HepG2 (cell line): Measurements from ENCODE around the gene REEP2. TPM values are rescaled to one million over a fixed set of nuclear protein-coding genes. Genes with fewer than 3 reads are reported as not detected.
A peak's percentile ranks its signal among the peaks of the same experiment; 100 is the strongest.

Source experiments
- CEBPG ChIP-seq: IDR thresholded peaks from 2 replicates; pipeline ENCODE4 v1.6.1; 2016
- ESRRA ChIP-seq: sonication (generic); formaldehyde crosslinking; IDR thresholded peaks from 2 replicates; pipeline ENCODE4 v1.5.1; 2020; ENCODE audit warnings: mild to moderate bottlenecking, low read depth, missing genetic modification reagents
- HNF4A ChIP-seq: sonication (generic); formaldehyde crosslinking; IDR thresholded peaks from 2 replicates; pipeline ENCODE4 v1.4.0; 2020; ENCODE audit warnings: missing genetic modification reagents
- IKZF4 ChIP-seq: sonication (generic); formaldehyde crosslinking; IDR thresholded peaks from 2 replicates; pipeline ENCODE4 v1.5.1; 2020; ENCODE audit warnings: borderline replicate concordance, mild to moderate bottlenecking, low read depth, missing genetic modification reagents; ENCODE audit errors: not compliant biosample characterization
- KDM6A ChIP-seq: IDR thresholded peaks from 2 replicates; pipeline ENCODE4 v1.6.1; 2016; ENCODE audit warnings: low read depth
- RBM22 ChIP-seq: fragments of 200-400 bp; formaldehyde crosslinking; optimal IDR thresholded peaks from 2 replicates; pipeline ENCODE3; 2017; ENCODE audit warnings: mild to moderate bottlenecking, low read length, moderate library complexity
- SRSF1 ChIP-seq: fragments of 200-400 bp; formaldehyde crosslinking; optimal IDR thresholded peaks from 2 replicates; pipeline ENCODE3; 2017; ENCODE audit warnings: mild to moderate bottlenecking, low read depth, low read length, moderate library complexity
- THYN1 ChIP-seq: sonication (generic); formaldehyde crosslinking; IDR thresholded peaks from 2 replicates; pipeline ENCODE4 v1.8.1; 2023; ENCODE audit warnings: low read depth, mild to moderate bottlenecking, moderate library complexity, missing genetic modification reagents, borderline replicate concordance
- YEATS4 ChIP-seq: sonication (generic); formaldehyde crosslinking; IDR thresholded peaks from 2 replicates; pipeline ENCODE4 v1.4.0; 2020; ENCODE audit warnings: missing genetic modification reagents, borderline replicate concordance
- ZFP36L1 ChIP-seq: sonication (generic); formaldehyde crosslinking; IDR thresholded peaks from 2 replicates; pipeline ENCODE4 v1.8.0; 2022; ENCODE audit warnings: mild to moderate bottlenecking, missing genetic modification reagents, moderate library complexity
- ZNF136 ChIP-seq: sonication (generic); formaldehyde crosslinking; IDR thresholded peaks from 2 replicates; pipeline ENCODE4 v1.8.1; 2022; ENCODE audit warnings: low read depth, mild to moderate bottlenecking, moderate library complexity, missing genetic modification reagents
- ZNF333 ChIP-seq: sonication (generic); formaldehyde crosslinking; IDR thresholded peaks from 2 replicates; pipeline ENCODE4 v1.4.0; 2020; ENCODE audit warnings: mild to moderate bottlenecking, missing genetic modification reagents, borderline replicate concordance
- ZNF563 ChIP-seq: sonication (generic); formaldehyde crosslinking; IDR thresholded peaks from 2 replicates; pipeline ENCODE4 v1.8.0; 2022; ENCODE audit warnings: mild to moderate bottlenecking, moderate library complexity, missing genetic modification reagents
- ZNF598 ChIP-seq: sonication (generic); formaldehyde crosslinking; IDR thresholded peaks from 2 replicates; pipeline ENCODE4 v1.5.1; 2020; ENCODE audit warnings: mild to moderate bottlenecking, missing genetic modification reagents, borderline replicate concordance
- polyA plus RNA-seq, 8 experiments: library from polyadenylated mRNA; depleted of rRNA in 3 of 8; stranded (reverse) in 7 of 8; unstranded in 1 of 8; fragments of >200 nt; fragmentation: Illumina TruSeq in 4 of 8; extraction: Trizol in 4 of 8; gene quantifications; 2 replicates each; pipeline versions ENCODE4 v1.2.1 to v1.2.3, GENCODE V29; 2011 to 2016; ENCODE audit warnings: low read depth in 4 of 8, missing spikeins in 1 of 8, mixed read lengths in 1 of 8; ENCODE audit not compliant: insufficient read depth in 1 of 8
- total RNA-seq, 5 experiments: library from RNA; depleted of rRNA; stranded (reverse); fragments of >200 nt; fragmentation: Illumina TruSeq; extraction: Trizol; gene quantifications; 2 replicates each; pipeline ENCODE4 v1.2.3, GENCODE V29; 2016; ENCODE audit warnings: low read depth in 1 of 5
- TF ChIP-seq, protein P1 (sequence below): sonication (generic); formaldehyde crosslinking; IDR thresholded peaks from 2 replicates; pipeline ENCODE4 v1.9.0; 2021; ENCODE audit warnings: missing genetic modification reagents, mild to moderate bottlenecking, borderline replicate concordance
- TF ChIP-seq, protein P2 (sequence below): sonication (generic); formaldehyde crosslinking; IDR thresholded peaks from 2 replicates; pipeline ENCODE4 v1.8.1; 2022; ENCODE audit warnings: mild to moderate bottlenecking, missing genetic modification reagents
- TF ChIP-seq, protein P3 (sequence below): IDR thresholded peaks from 2 replicates; pipeline ENCODE4 v1.6.1; 2016; ENCODE audit warnings: missing compliant biosample characterization, missing genetic modification reagents, borderline replicate concordance
- TF ChIP-seq, protein P4 (sequence below): sonication (generic); formaldehyde crosslinking; IDR thresholded peaks from 2 replicates; pipeline ENCODE4 v1.8.1; 2023; ENCODE audit warnings: missing genetic modification reagents, mild to moderate bottlenecking, borderline replicate concordance
- TF ChIP-seq, protein P5 (sequence below): sonication (generic); formaldehyde crosslinking; IDR thresholded peaks from 2 replicates; pipeline ENCODE4 v1.5.0; 2020; ENCODE audit warnings: missing genetic modification reagents
- TF ChIP-seq, protein P6 (sequence below): sonication (generic); formaldehyde crosslinking; IDR thresholded peaks from 2 replicates; pipeline ENCODE4 v1.8.1; 2023; ENCODE audit warnings: mild to moderate bottlenecking, inconsistent platforms, moderate library complexity, missing genetic modification reagents, borderline replicate concordance
- TF ChIP-seq, protein P7 (sequence below): sonication (generic); formaldehyde crosslinking; IDR thresholded peaks from 2 replicates; pipeline ENCODE4 v1.4.0; 2020; ENCODE audit warnings: mild to moderate bottlenecking, missing genetic modification reagents

REEP2 gene
- total and polyA plus RNA-seq, 2 of the 13 experiments (the other 11 are each of a cell fraction or from before 2014, with no cell fraction given): 5.3 to 7.8 TPM

DNA sequence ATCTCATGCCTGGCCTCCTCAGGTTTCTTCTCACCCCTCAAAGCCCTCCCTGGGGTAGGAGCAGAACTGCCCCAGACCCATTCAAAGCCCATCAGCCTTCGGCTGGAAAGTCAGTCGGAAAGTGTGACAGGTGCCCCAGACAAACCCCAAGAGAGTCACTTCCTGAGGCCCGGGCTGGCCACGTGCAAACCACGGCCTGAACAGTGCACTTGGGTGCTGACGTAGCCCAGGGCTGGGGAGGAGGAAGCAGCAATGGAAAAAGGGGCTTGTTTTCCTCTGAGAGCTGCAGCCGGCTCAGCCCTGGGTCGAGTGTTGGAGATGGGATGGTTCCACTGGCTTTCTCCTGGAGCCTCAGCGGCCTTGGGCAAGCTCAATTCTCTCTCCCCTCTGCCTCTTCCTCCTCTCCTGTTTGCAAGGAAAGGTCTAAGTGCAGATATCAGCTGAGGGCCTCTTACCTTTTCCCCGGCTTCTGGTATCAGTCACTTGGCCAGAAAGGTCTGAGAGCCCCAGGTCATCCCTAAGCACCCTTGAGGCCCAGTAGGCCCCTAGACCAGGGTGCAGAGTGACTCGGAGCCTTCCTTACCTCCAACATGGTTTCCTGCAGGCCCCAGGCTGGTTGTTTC is 20.6 kb downstream of the REEP2 start (continued):
- peak; percentile 37; the same call in 1 of the 2 replicates for TF ChIP-seq ZNF333
- TF ChIP-seq RBM22: no peak
- TF ChIP-seq, protein P1, sequence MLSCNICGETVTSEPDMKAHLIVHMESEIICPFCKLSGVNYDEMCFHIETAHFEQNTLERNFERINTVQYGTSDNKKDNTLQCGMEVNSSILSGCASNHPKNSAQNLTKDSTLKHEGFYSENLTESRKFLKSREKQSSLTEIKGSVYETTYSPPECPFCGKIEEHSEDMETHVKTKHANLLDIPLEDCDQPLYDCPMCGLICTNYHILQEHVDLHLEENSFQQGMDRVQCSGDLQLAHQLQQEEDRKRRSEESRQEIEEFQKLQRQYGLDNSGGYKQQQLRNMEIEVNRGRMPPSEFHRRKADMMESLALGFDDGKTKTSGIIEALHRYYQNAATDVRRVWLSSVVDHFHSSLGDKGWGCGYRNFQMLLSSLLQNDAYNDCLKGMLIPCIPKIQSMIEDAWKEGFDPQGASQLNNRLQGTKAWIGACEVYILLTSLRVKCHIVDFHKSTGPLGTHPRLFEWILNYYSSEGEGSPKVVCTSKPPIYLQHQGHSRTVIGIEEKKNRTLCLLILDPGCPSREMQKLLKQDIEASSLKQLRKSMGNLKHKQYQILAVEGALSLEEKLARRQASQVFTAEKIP (CRISPR knock-in tag): no peak
- TF ChIP-seq ZNF598 (CRISPR knock-in tag): peak; percentile 43; the same call in 1 of the 2 replicates
- TF ChIP-seq, protein P2, sequence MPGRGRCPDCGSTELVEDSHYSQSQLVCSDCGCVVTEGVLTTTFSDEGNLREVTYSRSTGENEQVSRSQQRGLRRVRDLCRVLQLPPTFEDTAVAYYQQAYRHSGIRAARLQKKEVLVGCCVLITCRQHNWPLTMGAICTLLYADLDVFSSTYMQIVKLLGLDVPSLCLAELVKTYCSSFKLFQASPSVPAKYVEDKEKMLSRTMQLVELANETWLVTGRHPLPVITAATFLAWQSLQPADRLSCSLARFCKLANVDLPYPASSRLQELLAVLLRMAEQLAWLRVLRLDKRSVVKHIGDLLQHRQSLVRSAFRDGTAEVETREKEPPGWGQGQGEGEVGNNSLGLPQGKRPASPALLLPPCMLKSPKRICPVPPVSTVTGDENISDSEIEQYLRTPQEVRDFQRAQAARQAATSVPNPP: no peak
- TF ChIP-seq, protein P3, sequence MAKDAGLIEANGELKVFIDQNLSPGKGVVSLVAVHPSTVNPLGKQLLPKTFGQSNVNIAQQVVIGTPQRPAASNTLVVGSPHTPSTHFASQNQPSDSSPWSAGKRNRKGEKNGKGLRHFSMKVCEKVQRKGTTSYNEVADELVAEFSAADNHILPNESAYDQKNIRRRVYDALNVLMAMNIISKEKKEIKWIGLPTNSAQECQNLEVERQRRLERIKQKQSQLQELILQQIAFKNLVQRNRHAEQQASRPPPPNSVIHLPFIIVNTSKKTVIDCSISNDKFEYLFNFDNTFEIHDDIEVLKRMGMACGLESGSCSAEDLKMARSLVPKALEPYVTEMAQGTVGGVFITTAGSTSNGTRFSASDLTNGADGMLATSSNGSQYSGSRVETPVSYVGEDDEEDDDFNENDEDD (CRISPR knock-in tag): peak; percentile 82; the same call in 1 of the 2 replicates
- TF ChIP-seq, protein P4, sequence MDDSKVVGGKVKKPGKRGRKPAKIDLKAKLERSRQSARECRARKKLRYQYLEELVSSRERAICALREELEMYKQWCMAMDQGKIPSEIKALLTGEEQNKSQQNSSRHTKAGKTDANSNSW (CRISPR knock-in tag): 0 out of 2 replicates have a peak, but pooled peaks have one; percentile 59
- no peak for TF ChIP-seq IKZF4 (CRISPR knock-in tag)
- peak; percentile 91 for TF ChIP-seq ZFP36L1
- 0 out of 2 replicates have a peak, but pooled peaks have one; percentile 26 for TF ChIP-seq ESRRA
- 0 out of 2 replicates have a peak, but pooled peaks have one; percentile 29 for TF ChIP-seq YEATS4 (CRISPR knock-in tag)
- peak; percentile 30; the same call in 1 of the 2 replicates for TF ChIP-seq CEBPG (CRISPR knock-in tag)
- no peak for TF ChIP-seq SRSF1
- TF ChIP-seq ZNF136: no peak
- TF ChIP-seq, protein P5, sequence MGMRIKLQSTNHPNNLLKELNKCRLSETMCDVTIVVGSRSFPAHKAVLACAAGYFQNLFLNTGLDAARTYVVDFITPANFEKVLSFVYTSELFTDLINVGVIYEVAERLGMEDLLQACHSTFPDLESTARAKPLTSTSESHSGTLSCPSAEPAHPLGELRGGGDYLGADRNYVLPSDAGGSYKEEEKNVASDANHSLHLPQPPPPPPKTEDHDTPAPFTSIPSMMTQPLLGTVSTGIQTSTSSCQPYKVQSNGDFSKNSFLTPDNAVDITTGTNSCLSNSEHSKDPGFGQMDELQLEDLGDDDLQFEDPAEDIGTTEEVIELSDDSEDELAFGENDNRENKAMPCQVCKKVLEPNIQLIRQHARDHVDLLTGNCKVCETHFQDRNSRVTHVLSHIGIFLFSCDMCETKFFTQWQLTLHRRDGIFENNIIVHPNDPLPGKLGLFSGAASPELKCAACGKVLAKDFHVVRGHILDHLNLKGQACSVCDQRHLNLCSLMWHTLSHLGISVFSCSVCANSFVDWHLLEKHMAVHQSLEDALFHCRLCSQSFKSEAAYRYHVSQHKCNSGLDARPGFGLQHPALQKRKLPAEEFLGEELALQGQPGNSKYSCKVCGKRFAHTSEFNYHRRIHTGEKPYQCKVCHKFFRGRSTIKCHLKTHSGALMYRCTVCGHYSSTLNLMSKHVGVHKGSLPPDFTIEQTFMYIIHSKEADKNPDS (CRISPR knock-in tag): no peak
- peak; percentile 27; the same call in 1 of the 2 replicates for TF ChIP-seq ZNF563 (CRISPR knock-in tag)
- peak; percentile 18; the same call in 1 of the 2 replicates for TF ChIP-seq KDM6A
- TF ChIP-seq, protein P6, sequence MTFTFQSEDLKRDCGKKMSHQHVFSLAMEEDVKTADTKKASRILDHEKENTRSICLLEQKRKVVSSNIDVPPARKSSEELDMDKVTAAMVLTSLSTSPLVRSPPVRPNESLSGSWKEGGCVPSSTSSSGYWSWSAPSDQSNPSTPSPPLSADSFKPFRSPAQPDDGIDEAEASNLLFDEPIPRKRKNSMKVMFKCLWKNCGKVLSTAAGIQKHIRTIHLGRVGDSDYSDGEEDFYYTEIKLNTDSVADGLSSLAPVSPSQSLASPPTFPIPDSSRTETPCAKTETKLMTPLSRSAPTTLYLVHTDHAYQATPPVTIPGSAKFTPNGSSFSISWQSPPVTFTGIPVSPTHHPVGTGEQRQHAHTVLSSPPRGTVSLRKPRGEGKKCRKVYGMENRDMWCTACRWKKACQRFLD (CRISPR knock-in tag): no peak
- TF ChIP-seq, protein P7, sequence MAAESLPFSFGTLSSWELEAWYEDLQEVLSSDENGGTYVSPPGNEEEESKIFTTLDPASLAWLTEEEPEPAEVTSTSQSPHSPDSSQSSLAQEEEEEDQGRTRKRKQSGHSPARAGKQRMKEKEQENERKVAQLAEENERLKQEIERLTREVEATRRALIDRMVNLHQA (CRISPR knock-in tag): no peak
- TF ChIP-seq THYN1 (CRISPR knock-in tag): no peak
- no peak for TF ChIP-seq HNF4A
